GM18502 (cell line): ENCODE measurements around the gene PHRF1.

ENCODE experiments used
- ATAC-seq: cut with Tn5 transposase; IDR thresholded peaks from one replicate; pipeline ENCODE4 v1.9.1; 2021; ENCODE audit warnings: mild to moderate bottlenecking; ENCODE audit not compliant: unreplicated experiment, poor library complexity

PHRF1 gene

DNA sequence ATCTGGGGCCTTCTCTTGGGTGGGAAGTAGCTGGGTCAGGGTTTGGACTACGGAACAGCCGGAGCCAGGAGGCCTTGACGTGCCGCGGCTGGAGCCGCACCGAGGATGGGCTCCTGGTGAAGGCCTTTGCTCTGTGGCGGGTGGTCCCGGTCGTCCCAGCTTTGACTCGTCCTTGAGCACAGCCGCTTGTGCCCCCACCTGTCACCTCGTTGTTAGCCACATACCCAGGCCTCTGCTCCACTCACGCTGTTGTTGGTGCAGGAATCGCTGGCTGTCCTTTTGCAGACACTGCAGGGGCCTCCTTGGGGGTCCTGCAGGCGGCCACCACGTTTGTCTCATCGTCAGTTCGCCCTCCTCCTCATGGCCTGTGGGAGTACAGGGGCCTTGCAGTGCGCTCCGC, 17.1 kb downstream of the PHRF1 start:
- no peak for ATAC-seq

DNA sequence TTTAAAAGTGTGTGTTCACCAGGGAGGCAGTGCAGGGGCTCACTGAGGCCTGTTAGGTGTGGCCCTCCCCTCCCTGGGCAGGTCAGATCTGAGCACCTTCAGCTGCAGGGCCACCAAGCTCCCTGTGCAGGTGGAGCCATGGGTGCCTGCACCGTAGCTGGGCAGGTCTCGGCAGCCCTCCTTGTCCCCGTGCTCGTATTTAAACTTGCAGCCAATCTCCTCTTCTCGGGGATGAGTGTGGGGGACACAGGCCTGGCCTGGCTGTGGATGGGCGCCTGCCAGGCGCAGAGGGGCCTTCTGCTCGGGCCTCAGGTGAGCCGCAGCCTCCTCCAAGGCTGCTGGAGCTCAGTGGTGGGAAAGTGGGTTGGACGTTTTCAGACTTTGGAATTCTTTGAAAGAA, 19.1 kb downstream of the PHRF1 start:
- ATAC-seq: no peak

DNA sequence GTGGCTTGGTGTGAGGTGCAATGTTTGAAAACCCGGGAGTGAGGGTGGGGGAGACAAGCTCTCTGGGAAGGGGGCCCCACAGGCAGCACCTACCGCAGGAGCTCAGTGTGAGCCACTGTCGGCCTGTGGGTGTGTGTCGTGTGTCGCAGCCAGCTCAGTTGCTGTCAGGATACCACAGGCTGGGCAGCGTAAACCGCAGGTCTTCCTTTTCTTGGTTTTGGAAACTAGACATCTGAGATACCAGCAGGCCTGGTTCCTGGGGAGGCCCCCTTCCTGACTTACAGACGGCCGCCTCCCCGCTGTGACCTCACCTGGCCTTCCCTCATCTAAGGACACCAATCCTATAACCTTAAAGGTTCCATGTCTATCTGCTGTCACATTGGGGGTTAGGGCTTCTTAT, 20.1 kb downstream of the PHRF1 start:
- ATAC-seq: no peak

DNA sequence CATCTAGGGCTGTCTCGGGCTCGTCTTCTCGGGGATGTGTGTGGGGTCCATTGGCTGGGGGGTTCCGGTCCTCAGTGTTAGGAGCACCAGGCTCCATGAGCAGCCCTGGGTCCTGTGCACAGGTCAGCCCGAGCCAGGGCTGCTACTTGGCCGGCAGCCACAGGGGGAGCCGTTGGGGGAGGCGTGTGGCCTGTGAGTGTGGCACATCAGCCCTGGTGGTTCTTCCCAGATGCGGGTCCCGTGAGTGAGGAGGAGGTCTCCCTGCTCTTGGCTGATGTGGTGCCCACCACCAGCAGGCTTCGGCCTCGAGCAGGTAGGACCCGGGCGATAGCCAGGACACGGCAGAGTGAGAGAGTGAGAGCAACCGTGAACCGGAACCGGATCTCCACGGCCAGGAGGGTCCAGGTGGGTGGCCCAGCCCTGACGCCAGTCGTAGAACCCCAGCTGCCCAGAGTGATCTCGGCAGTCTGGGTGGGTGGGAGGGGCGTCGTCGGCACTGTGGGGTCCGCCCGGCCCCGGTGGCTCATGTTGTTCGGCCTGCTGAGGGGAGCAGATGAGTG, 21.0 kb downstream of the PHRF1 start:
- no peak for ATAC-seq

DNA sequence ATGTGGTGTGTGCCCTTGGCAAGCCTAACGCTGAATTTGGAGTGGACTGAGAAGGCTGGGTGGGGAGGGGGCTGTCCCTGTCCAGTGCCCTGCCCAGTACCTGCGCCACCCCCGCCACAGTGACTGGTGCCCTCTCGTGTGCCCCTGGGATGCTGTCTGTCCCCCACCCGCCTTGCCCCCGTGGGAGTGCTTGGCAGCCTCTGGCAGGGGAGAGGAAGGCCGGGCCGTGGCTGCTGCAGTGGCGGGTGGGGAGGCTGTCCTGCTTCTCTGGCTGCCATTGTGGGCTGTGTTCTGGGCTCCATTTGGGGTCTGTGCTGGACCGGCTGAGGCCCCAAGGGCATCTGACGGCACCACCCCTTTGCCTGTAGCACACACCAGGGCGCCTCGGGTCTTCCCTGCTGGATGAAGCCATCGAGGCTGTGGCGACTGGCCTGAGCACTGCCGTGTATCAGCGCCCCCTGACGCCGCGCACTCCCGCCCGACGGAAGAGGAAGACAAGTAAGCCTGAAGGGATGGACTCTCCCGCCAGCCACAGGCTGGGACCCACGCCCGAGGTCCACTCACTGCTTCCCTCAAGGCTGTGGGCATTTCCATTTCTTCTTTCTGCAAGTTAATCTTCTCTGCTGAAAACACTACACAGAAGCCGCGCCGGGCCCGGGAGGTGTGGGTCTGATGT, 21.9 kb downstream of the PHRF1 start:
- no peak for ATAC-seq

DNA sequence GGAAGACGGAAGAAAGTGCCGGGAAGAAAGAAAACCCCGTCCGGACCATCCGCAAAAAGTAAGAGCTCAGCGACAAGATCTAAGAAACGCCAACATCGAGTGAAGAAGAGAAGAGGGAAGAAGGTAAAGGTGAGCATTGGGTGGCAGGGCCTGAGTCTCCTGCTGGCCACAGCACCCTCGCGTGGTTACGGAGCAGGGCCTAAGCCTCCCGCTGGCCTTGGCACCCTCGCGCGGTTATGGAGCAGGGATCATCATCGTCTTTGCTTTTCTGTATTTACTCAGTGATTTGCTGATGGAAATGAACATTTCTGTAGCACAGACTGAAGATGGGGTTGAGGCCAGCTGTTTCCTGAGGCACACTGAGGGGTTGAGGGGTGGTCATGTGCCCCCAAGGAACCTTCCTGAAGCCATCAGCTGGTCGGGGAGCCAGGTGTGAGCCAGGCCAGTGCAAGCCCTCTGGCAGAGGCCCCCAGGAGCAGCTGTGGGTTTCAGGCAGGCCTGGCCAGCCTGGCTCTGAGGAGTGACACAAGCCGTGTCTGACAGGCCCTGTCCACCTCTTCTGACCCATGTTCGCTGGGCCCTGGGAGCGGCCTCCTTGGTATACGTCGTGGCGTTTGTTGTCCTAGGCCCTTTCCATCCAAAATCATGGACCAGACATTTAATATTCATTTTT, 25.4 kb downstream of the PHRF1 start:
- no peak for ATAC-seq

DNA sequence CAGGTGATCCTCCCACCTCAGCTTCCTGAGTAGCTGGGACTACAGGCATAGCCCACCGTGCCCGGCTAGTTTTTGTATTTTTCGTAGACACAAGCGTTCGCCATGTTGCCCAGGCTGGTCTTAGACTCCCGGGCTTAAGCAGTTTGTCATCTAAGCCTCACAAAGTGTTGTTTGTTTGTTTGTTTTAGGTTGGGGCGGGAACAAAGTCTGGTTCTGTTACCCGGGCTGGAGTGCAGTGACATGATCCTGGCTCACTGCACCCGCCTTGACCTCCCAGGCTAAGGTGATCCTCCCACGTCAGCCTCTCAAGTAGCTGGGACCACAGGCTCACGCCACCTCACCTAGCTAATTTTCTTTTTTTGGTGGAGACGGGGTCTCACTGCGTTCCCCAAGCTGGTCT, 26.9 kb downstream of the PHRF1 start:
- ATAC-seq: no peak

DNA sequence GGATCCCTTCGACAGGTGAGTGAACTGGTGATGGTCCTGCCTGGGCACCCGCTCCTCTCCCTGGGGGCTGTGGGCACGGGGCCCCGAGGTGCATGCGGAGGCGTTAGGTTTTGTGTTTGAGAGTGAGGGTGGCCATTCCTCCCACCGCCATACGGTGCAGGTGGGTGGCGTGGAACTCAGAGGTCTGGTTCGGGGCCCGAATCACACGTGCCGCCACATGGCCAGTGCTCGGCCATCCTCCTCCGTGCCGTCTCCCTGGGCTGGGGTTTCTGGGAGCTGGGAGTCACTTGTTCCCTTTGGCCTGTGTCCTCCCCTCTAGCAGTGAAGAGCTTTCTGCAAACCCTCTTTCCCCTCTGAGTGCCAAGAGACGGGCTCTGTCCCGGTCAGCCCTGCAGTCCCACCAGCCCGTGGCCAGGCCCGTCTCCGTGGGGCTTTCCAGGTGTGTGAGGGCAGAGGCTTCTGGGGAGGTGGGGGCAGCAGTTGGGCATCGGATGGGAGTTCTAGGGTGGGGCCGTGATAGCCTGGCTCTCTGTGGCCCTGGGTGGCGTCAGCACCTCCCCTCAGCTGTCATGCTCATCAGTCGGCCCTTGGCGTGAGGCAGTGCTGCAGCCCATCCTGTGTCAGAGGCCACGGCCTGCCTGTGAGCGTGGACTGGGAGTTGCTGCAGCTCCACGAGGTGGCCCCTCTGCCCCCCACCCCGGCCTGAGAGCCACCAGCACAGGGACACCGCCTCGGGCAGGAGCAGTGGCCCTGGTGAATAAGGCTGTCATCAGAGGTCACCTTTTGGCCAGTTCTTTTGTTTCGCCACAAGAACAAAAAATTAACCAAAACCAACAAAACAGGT, 29.2 kb downstream of the PHRF1 start:
- ATAC-seq: no peak

DNA sequence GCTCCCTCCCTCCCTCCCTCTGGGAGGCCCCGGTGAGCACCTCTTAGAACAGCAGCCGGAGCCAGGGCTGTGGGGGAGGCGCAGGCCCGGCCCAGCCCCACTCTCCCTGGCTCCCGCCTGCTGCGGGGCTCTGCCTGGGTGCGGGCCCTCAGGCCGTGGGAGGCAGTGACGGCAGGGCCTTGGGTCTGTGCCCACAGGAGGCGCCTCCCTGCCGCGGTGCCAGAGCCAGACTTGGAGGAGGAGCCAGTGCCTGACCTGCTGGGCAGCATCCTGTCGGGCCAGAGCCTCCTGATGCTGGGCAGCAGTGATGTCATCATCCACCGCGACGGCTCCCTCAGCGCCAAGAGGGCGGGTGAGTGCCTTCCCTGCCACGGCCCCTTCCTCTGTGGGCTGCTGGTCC, 30.0 kb downstream of the PHRF1 start:
- no peak for ATAC-seq

DNA sequence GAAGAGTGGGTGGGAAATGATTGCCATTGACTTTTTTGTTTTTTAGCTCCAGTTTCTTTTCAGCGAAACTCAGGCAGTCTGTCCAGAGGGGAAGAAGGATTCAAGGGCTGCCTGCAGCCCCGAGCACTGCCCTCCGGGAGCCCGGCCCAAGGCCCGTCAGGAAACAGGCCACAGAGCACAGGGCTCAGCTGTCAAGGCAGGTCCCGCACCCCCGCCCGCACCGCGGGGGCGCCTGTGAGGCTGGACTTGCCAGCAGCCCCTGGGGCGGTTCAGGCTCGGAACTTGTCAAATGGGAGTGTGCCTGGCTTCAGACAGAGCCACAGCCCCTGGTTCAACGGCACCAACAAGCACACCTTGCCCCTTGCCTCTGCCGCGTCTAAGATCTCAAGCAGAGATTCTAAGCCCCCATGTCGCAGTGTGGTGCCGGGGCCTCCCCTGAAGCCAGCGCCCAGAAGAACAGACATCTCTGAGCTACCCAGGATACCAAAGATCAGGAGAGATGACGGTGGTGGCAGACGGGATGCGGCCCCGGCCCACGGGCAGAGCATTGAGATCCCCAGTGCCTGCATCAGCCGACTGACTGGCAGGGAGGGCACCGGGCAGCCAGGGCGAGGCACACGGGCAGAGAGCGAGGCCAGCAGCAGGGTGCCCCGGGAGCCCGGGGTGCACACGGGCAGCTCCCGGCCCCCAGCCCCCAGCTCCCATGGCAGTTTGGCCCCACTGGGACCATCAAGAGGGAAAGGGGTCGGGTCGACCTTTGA, 30.9 kb downstream of the PHRF1 start:
- ATAC-seq: no peak

DNA sequence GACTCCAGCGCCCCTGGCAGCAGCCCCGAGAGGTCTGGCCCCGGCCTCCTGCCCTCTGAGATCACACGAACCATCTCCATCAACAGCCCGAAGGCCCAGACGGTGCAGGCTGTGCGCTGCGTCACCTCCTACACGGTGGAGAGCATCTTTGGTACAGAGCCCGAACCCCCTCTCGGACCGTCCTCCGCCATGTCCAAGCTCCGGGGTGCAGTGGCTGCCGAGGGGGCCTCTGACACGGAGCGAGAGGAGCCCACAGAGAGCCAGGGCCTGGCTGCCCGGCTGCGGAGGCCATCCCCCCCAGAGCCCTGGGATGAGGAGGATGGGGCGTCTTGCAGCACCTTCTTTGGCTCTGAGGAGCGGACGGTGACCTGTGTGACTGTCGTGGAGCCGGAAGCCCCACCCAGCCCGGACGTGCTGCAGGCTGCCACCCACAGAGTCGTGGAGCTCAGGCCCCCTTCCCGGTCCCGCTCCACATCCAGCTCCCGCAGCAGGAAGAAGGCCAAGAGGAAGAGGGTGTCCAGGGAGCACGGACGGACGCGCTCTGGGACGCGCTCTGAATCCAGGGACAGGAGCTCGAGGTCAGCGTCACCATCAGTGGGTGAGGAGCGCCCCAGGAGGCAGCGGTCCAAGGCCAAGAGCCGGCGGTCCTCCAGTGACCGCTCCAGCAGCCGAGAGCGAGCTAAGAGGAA, 31.8 kb downstream of the PHRF1 start:
- no peak for ATAC-seq

DNA sequence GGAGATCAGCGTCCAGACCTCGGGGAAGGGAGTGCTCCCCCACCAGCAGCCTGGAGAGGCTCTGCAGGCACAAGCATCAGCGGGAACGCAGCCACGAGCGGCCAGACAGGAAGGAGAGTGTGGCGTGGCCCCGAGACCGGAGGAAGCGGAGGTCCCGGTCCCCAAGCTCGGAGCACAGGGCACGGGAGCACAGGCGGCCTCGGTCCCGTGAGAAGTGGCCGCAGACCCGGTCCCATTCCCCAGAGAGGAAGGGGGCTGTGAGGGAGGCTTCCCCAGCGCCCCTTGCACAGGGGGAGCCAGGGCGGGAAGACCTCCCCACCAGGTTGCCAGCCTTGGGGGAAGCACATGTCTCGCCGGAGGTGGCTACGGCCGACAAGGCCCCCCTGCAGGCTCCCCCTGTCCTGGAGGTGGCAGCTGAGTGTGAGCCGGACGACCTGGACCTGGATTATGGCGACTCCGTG, 32.6 kb downstream of the PHRF1 start:
- no peak for ATAC-seq

DNA sequence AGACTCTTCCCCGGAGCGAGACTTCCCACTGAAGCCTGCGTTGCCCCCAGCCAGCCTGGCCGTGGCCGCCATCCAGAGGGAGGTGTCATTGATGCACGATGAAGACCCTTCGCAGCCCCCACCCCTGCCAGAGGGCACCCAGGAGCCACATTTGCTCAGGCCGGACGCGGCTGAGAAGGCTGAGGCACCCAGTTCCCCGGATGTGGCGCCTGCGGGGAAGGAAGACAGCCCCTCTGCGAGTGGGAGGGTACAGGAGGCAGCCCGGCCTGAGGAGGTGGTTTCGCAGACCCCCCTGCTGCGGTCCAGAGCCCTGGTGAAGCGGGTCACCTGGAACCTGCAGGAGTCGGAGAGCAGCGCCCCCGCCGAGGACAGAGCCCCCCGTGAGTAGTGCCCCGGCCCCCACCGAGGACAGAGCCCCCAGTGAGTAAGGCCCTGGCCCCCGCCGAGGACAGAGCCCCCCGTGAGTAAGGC, 33.1 kb downstream of the PHRF1 start:
- no peak for ATAC-seq

DNA sequence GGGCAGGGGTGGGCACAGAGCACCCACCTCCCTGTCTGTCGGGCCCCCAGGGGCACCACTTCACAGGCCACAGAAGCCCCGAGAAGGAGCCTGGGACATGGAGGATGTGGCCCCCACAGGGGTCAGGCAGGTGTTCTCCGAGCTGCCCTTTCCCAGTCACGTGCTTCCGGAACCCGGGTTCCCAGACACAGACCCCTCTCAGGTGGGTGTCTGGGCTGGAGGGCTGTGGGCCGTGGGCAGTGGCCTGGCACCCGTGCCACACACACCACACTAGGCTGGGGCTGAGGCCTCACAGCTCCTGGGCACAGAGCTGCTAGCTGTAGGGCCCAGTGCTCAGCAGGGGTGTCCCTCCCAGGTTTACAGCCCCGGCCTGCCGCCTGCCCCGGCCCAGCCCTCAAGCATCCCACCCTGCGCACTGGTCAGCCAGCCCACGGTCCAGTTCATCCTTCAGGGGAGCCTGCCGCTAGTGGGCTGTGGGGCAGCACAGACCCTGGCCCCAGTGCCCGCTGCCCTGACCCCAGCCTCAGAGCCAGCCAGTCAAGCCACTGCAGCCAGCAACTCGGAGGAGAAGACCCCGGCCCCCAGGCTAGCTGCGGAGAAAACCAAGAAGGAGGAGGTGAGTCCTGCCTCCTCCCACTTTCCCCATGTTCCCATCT, 34.0 kb downstream of the PHRF1 start:
- no peak for ATAC-seq

DNA sequence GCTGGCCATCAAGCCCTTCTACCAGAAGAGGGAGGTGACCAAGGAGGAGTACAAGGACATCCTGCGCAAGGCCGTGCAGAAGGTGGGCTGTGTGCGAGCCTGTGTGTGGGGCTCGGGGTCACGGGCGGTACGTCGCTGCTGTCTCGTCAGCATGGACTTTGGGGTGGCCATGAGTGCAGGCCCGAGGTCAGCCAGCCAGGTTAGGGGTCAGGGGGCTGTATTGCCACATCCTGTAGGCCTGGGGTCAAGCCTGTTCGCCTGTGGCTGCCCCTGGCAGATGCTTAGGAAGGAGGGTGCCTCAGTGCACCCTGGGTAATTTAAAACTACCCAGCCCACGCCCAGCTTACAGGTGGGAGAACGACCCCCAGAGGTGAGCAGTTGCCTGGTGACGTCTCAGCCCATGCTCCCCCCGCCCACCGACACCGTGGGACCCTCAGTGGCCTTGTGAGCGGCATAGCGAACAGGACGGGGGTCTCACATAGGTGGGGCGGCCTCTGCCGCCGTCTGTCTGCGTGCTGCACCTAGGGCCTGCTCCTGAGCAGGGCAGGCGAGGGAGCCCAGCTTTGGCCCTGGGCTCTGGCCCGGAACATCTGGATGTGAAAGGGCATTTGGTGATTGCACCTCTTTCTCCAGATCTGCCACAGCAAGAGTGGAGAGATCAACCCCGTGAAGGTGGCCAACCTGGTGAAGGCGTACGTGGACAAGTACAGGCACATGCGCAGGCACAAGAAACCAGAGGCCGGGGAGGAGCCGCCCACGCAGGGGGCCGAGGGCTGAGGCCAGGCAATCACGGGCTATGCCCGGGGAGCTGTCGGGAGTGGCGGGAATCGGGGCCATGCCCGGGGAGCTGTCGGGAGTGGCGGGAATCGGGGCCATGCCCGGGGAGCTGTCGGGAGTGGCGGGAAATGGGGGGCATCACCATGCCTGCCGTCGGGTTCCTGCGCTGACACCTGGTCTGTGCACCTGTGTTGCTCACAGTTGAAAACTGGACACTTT, 35.0 kb downstream of the PHRF1 start:
- ATAC-seq: no peak

DNA sequence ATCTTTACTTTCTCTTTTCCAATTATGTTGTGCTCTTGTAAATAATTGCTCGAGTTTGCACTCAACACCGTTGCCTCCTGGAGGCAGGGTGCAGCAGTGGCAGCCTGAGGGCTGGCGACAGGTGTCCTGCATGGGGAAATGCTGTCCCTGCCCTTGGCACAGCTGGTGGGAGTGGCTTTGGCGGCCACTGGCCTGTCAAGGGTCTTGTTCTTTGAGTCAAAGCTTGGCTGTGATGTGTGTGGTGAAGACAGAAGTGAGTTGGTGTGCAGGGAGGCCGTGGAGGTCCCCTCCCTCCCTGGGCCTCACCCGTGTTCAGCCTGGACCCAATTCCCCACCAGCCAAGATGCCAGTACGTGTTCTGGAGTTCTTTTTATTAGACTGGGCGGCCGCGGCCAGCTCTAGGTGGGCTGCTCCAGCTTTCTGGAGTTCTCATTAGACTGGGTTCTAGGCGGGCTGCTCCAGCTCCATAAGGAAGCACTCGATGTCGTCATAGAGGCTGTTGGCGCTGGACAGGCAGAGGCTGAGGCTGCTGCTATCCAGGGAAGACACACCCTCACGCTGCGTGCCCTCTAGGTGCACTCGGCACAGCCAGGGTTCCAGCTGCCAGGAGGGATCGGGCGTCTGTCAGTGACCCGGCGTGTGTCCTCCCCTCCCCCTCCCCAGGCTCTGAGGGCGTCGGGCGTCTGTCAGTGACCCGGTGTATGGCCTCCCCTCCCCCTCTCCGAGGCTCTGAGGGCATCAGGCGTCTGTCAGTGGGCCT, 36.1 kb downstream of the PHRF1 start:
- no peak for ATAC-seq

DNA sequence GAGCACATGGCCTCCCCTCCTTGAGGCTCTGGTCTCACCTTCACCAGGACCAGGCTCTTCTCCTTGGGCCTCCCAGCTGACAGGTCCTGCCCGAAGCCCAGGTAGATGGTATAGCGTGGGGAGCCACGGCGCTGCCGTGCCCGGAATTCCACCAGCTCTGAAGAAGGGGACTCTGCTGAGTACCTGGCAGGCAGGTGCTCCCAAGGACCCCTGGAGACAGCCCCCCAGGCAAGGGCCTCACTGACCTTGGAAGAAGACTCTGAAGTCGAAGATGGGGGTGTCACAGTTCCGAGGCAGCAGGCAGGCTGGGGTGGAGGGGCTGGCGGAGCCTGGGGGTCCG, 36.7 kb downstream of the PHRF1 start:
- no peak for ATAC-seq
